Measurements from ENCODE around the gene OFD1. TPM values are rescaled to one million over a fixed set of nuclear protein-coding genes. Genes with fewer than 3 reads are reported as not detected.

The OFD1 gene
- total and polyA plus RNA-seq, 2 of the 8 experiments (the other 6 are each of a cell fraction or from before 2014, with no cell fraction given): 8.0 to 23.4 TPM

DNA sequence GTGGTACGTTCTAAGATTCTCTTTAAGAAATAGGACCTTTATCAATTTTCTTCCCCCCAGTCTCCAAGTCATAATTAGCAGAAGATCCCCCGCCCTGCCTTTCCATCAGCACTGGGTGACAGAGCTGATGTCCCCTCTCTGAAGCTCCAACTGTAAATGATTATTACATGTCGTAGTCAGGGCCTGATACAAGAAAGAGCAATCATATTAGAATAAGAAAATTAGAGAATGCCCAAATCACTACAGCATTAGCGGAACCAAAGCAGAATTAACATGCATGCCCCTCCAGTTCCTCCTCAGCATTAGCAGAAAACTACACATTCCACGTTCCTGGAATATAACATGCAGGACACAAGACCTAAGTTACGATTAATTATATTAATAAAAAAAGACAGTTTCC lies 81.6 kb downstream of the OFD1 start (continued):
- TF ChIP-seq, protein P1, sequence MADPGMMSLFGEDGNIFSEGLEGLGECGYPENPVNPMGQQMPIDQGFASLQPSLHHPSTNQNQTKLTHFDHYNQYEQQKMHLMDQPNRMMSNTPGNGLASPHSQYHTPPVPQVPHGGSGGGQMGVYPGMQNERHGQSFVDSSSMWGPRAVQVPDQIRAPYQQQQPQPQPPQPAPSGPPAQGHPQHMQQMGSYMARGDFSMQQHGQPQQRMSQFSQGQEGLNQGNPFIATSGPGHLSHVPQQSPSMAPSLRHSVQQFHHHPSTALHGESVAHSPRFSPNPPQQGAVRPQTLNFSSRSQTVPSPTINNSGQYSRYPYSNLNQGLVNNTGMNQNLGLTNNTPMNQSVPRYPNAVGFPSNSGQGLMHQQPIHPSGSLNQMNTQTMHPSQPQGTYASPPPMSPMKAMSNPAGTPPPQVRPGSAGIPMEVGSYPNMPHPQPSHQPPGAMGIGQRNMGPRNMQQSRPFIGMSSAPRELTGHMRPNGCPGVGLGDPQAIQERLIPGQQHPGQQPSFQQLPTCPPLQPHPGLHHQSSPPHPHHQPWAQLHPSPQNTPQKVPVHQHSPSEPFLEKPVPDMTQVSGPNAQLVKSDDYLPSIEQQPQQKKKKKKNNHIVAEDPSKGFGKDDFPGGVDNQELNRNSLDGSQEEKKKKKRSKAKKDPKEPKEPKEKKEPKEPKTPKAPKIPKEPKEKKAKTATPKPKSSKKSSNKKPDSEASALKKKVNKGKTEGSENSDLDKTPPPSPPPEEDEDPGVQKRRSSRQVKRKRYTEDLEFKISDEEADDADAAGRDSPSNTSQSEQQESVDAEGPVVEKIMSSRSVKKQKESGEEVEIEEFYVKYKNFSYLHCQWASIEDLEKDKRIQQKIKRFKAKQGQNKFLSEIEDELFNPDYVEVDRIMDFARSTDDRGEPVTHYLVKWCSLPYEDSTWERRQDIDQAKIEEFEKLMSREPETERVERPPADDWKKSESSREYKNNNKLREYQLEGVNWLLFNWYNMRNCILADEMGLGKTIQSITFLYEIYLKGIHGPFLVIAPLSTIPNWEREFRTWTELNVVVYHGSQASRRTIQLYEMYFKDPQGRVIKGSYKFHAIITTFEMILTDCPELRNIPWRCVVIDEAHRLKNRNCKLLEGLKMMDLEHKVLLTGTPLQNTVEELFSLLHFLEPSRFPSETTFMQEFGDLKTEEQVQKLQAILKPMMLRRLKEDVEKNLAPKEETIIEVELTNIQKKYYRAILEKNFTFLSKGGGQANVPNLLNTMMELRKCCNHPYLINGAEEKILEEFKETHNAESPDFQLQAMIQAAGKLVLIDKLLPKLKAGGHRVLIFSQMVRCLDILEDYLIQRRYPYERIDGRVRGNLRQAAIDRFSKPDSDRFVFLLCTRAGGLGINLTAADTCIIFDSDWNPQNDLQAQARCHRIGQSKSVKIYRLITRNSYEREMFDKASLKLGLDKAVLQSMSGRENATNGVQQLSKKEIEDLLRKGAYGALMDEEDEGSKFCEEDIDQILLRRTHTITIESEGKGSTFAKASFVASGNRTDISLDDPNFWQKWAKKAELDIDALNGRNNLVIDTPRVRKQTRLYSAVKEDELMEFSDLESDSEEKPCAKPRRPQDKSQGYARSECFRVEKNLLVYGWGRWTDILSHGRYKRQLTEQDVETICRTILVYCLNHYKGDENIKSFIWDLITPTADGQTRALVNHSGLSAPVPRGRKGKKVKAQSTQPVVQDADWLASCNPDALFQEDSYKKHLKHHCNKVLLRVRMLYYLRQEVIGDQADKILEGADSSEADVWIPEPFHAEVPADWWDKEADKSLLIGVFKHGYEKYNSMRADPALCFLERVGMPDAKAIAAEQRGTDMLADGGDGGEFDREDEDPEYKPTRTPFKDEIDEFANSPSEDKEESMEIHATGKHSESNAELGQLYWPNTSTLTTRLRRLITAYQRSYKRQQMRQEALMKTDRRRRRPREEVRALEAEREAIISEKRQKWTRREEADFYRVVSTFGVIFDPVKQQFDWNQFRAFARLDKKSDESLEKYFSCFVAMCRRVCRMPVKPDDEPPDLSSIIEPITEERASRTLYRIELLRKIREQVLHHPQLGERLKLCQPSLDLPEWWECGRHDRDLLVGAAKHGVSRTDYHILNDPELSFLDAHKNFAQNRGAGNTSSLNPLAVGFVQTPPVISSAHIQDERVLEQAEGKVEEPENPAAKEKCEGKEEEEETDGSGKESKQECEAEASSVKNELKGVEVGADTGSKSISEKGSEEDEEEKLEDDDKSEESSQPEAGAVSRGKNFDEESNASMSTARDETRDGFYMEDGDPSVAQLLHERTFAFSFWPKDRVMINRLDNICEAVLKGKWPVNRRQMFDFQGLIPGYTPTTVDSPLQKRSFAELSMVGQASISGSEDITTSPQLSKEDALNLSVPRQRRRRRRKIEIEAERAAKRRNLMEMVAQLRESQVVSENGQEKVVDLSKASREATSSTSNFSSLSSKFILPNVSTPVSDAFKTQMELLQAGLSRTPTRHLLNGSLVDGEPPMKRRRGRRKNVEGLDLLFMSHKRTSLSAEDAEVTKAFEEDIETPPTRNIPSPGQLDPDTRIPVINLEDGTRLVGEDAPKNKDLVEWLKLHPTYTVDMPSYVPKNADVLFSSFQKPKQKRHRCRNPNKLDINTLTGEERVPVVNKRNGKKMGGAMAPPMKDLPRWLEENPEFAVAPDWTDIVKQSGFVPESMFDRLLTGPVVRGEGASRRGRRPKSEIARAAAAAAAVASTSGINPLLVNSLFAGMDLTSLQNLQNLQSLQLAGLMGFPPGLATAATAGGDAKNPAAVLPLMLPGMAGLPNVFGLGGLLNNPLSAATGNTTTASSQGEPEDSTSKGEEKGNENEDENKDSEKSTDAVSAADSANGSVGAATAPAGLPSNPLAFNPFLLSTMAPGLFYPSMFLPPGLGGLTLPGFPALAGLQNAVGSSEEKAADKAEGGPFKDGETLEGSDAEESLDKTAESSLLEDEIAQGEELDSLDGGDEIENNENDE (IDR thresholded peaks at IDR 0.05; ENCODE audit: insufficient replicate concordance, low read length): no peak
- TF ChIP-seq TBP (IDR thresholded peaks at IDR 0.05; ENCODE audit: low read depth, low read length) (no peak), BACH1 (IDR thresholded peaks at IDR 0.05; ENCODE audit: low read length) (no peak), SP1 (IDR thresholded peaks at IDR 0.05; ENCODE audit: low read depth, low read length) (no peak), PHF8 (conservative IDR thresholded peaks at IDR 0.05; ENCODE audit: low read depth, low read length) (no peak), EZH2 (IDR thresholded peaks at IDR 0.05; ENCODE audit: low read depth, low read length, severe bottlenecking) (no peak)
- TF ChIP-seq, protein P2, sequence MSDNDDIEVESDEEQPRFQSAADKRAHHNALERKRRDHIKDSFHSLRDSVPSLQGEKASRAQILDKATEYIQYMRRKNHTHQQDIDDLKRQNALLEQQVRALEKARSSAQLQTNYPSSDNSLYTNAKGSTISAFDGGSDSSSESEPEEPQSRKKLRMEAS (IDR thresholded peaks at IDR 0.05): no peak
- TF ChIP-seq, protein P3, sequence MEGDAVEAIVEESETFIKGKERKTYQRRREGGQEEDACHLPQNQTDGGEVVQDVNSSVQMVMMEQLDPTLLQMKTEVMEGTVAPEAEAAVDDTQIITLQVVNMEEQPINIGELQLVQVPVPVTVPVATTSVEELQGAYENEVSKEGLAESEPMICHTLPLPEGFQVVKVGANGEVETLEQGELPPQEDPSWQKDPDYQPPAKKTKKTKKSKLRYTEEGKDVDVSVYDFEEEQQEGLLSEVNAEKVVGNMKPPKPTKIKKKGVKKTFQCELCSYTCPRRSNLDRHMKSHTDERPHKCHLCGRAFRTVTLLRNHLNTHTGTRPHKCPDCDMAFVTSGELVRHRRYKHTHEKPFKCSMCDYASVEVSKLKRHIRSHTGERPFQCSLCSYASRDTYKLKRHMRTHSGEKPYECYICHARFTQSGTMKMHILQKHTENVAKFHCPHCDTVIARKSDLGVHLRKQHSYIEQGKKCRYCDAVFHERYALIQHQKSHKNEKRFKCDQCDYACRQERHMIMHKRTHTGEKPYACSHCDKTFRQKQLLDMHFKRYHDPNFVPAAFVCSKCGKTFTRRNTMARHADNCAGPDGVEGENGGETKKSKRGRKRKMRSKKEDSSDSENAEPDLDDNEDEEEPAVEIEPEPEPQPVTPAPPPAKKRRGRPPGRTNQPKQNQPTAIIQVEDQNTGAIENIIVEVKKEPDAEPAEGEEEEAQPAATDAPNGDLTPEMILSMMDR (IDR thresholded peaks at IDR 0.05; ENCODE audit: control extremely low read depth in 1 of 3, insufficient read depth in 1 of 3, low read depth in 1 of 3, low read length in 3 of 3): no peak

Measured in H1 (cell line).